IMR-90 (cell line): Measurements from ENCODE around the gene IL4. TPM values are rescaled to one million over a fixed set of nuclear protein-coding genes. Genes with fewer than 3 reads are reported as not detected.

Experiments
- polyA plus RNA-seq, 3 experiments: library from polyadenylated mRNA; depleted of rRNA; stranded (reverse); fragments of >200 nt; gene quantifications; 2 replicates each; pipeline ENCODE4 v1.2.3, GENCODE V29; 2012; ENCODE audit warnings: low replicate concordance in 1 of 3
- total RNA-seq: library from RNA; depleted of rRNA; stranded (reverse); fragments of >200 nt; gene quantifications from 2 replicates; pipeline ENCODE4 v1.2.3, GENCODE V29; 2012
- TF ChIP-seq, protein P1 (sequence below): fragments of 150-350 bp; IDR thresholded peaks from 2 replicates; pipeline ENCODE4 v1.6.1; 2016; ENCODE audit warnings: low read depth, mild to moderate bottlenecking, low read length, moderate library complexity, borderline replicate concordance

IL4 gene
- total and polyA plus RNA-seq, 2 of the 4 experiments (the other 2 are of a cell fraction) = not detected

DNA sequence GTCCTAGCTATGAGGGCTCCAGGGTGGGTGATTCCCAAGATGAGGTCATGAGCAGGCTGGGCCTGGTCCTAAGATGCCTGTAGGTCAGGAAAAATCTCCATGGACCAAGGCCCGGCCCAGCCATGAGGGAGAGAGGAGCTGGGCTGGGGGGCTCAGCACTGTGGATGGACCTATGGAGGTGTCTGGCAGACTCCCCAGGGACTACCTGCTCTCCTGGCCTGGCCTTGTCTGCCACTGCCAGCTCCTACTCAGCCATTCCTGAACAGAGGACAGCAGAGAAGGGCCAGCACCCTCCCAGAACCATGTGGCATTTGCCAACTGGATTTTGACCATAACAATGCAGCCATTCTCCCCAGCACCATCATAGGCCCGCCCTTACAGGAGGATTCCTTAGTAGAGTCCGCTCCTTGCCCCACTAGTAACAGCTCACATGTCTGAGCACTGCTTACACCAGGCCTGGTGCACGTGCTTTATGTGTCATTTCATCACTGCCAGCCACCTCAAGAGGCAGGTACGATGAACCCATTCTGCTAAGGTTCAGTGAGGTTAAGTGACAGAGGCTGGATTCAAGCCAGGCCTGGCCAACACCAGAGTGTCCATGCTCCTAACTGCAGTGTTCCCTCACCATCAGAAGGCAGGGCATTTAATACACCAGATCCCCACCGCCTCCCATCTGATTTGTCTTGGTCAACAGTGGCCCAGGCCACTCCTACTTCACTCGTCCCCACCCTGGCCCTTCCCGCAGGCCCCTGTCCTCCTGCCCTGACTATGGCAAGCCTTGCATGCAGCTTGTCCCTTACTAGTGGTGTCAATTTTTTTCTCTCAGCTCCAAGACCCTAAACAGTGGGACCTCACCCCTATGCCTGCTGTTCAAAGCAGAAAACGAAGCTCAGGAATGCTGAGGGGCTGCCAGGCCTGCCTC, 15.1 kb upstream of the IL4 start (continued):
- TF ChIP-seq, protein P1, sequence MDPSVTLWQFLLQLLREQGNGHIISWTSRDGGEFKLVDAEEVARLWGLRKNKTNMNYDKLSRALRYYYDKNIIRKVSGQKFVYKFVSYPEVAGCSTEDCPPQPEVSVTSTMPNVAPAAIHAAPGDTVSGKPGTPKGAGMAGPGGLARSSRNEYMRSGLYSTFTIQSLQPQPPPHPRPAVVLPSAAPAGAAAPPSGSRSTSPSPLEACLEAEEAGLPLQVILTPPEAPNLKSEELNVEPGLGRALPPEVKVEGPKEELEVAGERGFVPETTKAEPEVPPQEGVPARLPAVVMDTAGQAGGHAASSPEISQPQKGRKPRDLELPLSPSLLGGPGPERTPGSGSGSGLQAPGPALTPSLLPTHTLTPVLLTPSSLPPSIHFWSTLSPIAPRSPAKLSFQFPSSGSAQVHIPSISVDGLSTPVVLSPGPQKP = no peak
